GM23338 (cell line): ENCODE results near the gene MPL. TPM values are rescaled to one million over a fixed set of nuclear protein-coding genes. Genes with fewer than 3 reads are reported as not detected.

Source experiments
- ATAC-seq: fragments of 200-7000 bp; cut with Tn5 transposase; 3 replicates; pipeline ENCODE4 v1.9.1; 2020
- DNase-seq: peaks from one replicate; pipeline ENCODE4 v3.0.0-alpha.2; 2015; ENCODE audit warnings: low spot score
- H2AFZ ChIP-seq: fragments of 200-600 bp; sonication (generic); 2 replicates; pipeline ENCODE4 v1.8.0; 2016; ENCODE audit warnings: antibody characterized with exemption, mild to moderate bottlenecking, moderate library complexity
- H3F3A ChIP-seq: fragments of 200-600 bp; sonication (generic); replicated peaks from 2 replicates; pipeline ENCODE4 v1.8.0; 2017; ENCODE audit warnings: antibody characterized with exemption, mixed run types, low read depth
- H3K27ac ChIP-seq: fragments of 200-600 bp; sonication (generic); 2 replicates; pipeline ENCODE4 v1.6.1; 2016; ENCODE audit warnings: low read depth
- H3K27me3 ChIP-seq: fragments of 200-600 bp; sonication (generic); 2 replicates; pipeline ENCODE4 v1.8.0; 2016; ENCODE audit warnings: mild to moderate bottlenecking, mixed run types, moderate library complexity; ENCODE audit not compliant: insufficient read depth
- H3K36me3 ChIP-seq: fragments of 200-600 bp; sonication (generic); 2 replicates; pipeline ENCODE4 v1.8.0; 2016; ENCODE audit warnings: mild to moderate bottlenecking; ENCODE audit not compliant: insufficient read depth
- H3K4me1 ChIP-seq: fragments of 200-600 bp; sonication (generic); 2 replicates; pipeline ENCODE4 v1.8.0; 2016; ENCODE audit warnings: mild to moderate bottlenecking, moderate library complexity; ENCODE audit not compliant: insufficient read depth
- H3K4me2 ChIP-seq: fragments of 200-600 bp; sonication (generic); 2 replicates; pipeline ENCODE4 v1.7.1; 2017; ENCODE audit warnings: mixed run types
- H3K4me3 ChIP-seq: fragments of 200-600 bp; sonication (generic); 2 replicates; pipeline ENCODE4 v1.6.1; 2016; ENCODE audit warnings: mixed run types
- H3K79me2 ChIP-seq: fragments of 200-600 bp; sonication (generic); replicated peaks from 2 replicates; pipeline ENCODE4 v1.8.0; 2017; ENCODE audit warnings: mild to moderate bottlenecking; ENCODE audit not compliant: insufficient read depth
- H3K9me2 ChIP-seq: fragments of 200-600 bp; sonication (generic); 2 replicates; pipeline ENCODE4 v1.8.0; 2017; ENCODE audit not compliant: insufficient read depth
- H4K20me1 ChIP-seq: fragments of 200-600 bp; sonication (generic); replicated peaks from 2 replicates; pipeline ENCODE4 v1.8.0; 2017; ENCODE audit warnings: mild to moderate bottlenecking; ENCODE audit not compliant: insufficient read depth
- H3K27ac Mint-ChIP-seq: 2 replicates; pipeline ENCODE4 v1.8.0; 2020; ENCODE audit warnings: inconsistent platforms, mild to moderate bottlenecking, moderate library complexity, mixed read lengths
- H3K27me3 Mint-ChIP-seq: 3 replicates; pipeline ENCODE4 v1.8.0; 2022; ENCODE audit warnings: low read depth, mild to moderate bottlenecking, moderate library complexity, mixed read lengths, inconsistent platforms; ENCODE audit not compliant: insufficient read depth, poor library complexity
- H3K36me3 Mint-ChIP-seq: 3 replicates; pipeline ENCODE4 v1.8.0; 2021; ENCODE audit warnings: low read depth, mild to moderate bottlenecking, inconsistent platforms, moderate library complexity, mixed read lengths
- H3K4me1 Mint-ChIP-seq: 3 replicates; pipeline ENCODE4 v1.8.0; 2020; ENCODE audit warnings: mild to moderate bottlenecking, inconsistent platforms, mixed read lengths
- H3K4me3 Mint-ChIP-seq: 3 replicates; pipeline ENCODE4 v1.8.0; 2021; ENCODE audit warnings: moderate library complexity, mild to moderate bottlenecking, inconsistent platforms, mixed read lengths
- H3K9me3 Mint-ChIP-seq: 3 replicates; pipeline ENCODE4 v1.8.0; 2020; ENCODE audit warnings: moderate library complexity, mild to moderate bottlenecking, inconsistent platforms, mixed read lengths
- EZH2 ChIP-seq: fragments of 200-600 bp; sonication (generic); IDR thresholded peaks from one replicate; pipeline ENCODE4 v1.8.0; 2017; ENCODE audit warnings: antibody characterized with exemption, mild to moderate bottlenecking, low read depth; ENCODE audit not compliant: unreplicated experiment
- EZH2phosphoT487 ChIP-seq: fragments of 200-600 bp; sonication (generic); IDR thresholded peaks from one replicate; pipeline ENCODE4 v1.8.1; 2018; ENCODE audit warnings: antibody characterized with exemption; ENCODE audit not compliant: unreplicated experiment
- REST ChIP-seq: IDR thresholded peaks from one replicate; pipeline ENCODE4 v1.6.1; 2018; ENCODE audit warnings: antibody characterized with exemption; ENCODE audit not compliant: unreplicated experiment
- ZNF331 ChIP-seq: fragments of 250-450 bp; sonication (Bioruptor Pico); IDR thresholded peaks from 2 replicates; pipeline ENCODE4 v1.5.0; 2020; ENCODE audit warnings: low read depth, mild to moderate bottlenecking, moderate library complexity
- ZNF462 ChIP-seq: fragments of 250-450 bp; sonication (Bioruptor Pico); IDR thresholded peaks from 2 replicates; pipeline ENCODE4 v1.5.0; 2020; ENCODE audit warnings: mild to moderate bottlenecking, moderate library complexity
- polyA plus RNA-seq: library from polyadenylated mRNA; unstranded; fragments of >200 nt; fragmentation: Nextera tagmentation; extraction: Ambion mirVana; gene quantifications from 2 replicates; pipeline ENCODE4 v1.2.1, GENCODE V29; 2016
- total RNA-seq: library from RNA; depleted of rRNA; stranded (reverse); fragments of >200 nt; shearing (Covaris generic); gene quantifications from 2 replicates; pipeline ENCODE4 v1.2.3, GENCODE V29; 2014
- TF ChIP-seq, protein P1 (sequence below), 2 experiments: fragments of 200-600 bp in 1 of 2; sonication (generic) in 1 of 2; conservative IDR thresholded peaks; 2 replicates each; pipeline versions ENCODE4 v1.5.1 to v1.6.1; 2016 to 2017; ENCODE audit warnings: antibody characterized with exemption in 2 of 2, low read depth in 2 of 2, mild to moderate bottlenecking in 2 of 2, moderate library complexity in 1 of 2

The MPL gene
- total and polyA plus RNA-seq, 2 experiments from 2014 or later = not detected

- H3K4me1 Mint-ChIP-seq = peaks cover 25% of the 10 kb centered on the region
- no peaks in the 10 kb centered on the region for H3K36me3 ChIP-seq
- H4K20me1 ChIP-seq = no peaks in the 10 kb centered on the region
- no peak overlapping the region for H3K27ac Mint-ChIP-seq
- H3K27ac ChIP-seq = no peak overlapping the region
- no peak overlapping the region for H3K4me3 Mint-ChIP-seq
- no peak for DNase-seq
- H3K27me3 ChIP-seq = peaks cover 5% of the 10 kb centered on the region
- no peak for ATAC-seq
- H3K9me3 Mint-ChIP-seq = no peaks in the 10 kb centered on the region
- H3K27me3 Mint-ChIP-seq = peaks cover 9% of the 10 kb centered on the region
- H3K4me1 ChIP-seq = peaks cover 24% of the 10 kb centered on the region
- H3K79me2 ChIP-seq = peaks cover 5% of the 10 kb centered on the region; the same call in 1 of the 2 replicates
- H3K4me3 ChIP-seq = no peak overlapping the region
- H3K36me3 Mint-ChIP-seq = 0 out of 3 replicates have a peak, but pooled peaks cover 4% of the 10 kb centered on the region
- no peak overlapping the region for H2AFZ ChIP-seq
- TF ChIP-seq ZNF462 (CRISPR knock-in tag) = no peak
- TF ChIP-seq EZH2phosphoT487 = no peak
- TF ChIP-seq REST = no peak
- no peak for TF ChIP-seq EZH2
- TF ChIP-seq, protein P1, sequence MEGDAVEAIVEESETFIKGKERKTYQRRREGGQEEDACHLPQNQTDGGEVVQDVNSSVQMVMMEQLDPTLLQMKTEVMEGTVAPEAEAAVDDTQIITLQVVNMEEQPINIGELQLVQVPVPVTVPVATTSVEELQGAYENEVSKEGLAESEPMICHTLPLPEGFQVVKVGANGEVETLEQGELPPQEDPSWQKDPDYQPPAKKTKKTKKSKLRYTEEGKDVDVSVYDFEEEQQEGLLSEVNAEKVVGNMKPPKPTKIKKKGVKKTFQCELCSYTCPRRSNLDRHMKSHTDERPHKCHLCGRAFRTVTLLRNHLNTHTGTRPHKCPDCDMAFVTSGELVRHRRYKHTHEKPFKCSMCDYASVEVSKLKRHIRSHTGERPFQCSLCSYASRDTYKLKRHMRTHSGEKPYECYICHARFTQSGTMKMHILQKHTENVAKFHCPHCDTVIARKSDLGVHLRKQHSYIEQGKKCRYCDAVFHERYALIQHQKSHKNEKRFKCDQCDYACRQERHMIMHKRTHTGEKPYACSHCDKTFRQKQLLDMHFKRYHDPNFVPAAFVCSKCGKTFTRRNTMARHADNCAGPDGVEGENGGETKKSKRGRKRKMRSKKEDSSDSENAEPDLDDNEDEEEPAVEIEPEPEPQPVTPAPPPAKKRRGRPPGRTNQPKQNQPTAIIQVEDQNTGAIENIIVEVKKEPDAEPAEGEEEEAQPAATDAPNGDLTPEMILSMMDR (conservative IDR thresholded peaks at IDR 0.05; ENCODE audit: low read depth in 2 of 2) = no peak
- no peak for TF ChIP-seq ZNF331 (CRISPR knock-in tag)
- H3K4me2 ChIP-seq = no peak overlapping the region
- no peaks in the 10 kb centered on the region for H3K9me2 ChIP-seq
- peaks cover 13% of the 10 kb centered on the region; the same call in 1 of the 2 replicates for H3F3A ChIP-seq
Observed at GRCh38 chr1:43352881-43353280, 15.3 kb downstream of the MPL start.
